ENCODE results near the gene SLC12A8. TPM values are rescaled to one million over a fixed set of nuclear protein-coding genes. Genes with fewer than 3 reads are reported as not detected.

Gene SLC12A8
- total RNA-seq, 6 experiments from 2014 or later, result 8.5 to 23.4 (median 20.3) TPM

DNA sequence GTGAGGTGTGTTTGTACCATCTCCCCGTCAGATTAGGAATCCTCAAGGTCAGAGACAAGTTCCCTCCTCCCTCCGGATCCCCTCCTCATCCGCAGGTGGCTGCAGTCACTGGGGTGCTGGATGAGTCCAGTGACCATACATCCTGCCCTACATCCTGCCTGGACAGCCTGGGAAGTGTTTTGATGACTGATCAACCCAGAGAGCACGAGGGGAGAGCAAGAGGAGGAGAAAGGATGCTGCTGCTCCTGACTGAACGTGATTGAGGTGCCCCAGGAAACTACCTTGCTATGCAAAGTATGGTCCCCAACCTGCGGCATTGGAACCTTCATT lies 65.1 kb downstream of the SLC12A8 start:
- no peak for DNase-seq
- TF ChIP-seq, protein P1, sequence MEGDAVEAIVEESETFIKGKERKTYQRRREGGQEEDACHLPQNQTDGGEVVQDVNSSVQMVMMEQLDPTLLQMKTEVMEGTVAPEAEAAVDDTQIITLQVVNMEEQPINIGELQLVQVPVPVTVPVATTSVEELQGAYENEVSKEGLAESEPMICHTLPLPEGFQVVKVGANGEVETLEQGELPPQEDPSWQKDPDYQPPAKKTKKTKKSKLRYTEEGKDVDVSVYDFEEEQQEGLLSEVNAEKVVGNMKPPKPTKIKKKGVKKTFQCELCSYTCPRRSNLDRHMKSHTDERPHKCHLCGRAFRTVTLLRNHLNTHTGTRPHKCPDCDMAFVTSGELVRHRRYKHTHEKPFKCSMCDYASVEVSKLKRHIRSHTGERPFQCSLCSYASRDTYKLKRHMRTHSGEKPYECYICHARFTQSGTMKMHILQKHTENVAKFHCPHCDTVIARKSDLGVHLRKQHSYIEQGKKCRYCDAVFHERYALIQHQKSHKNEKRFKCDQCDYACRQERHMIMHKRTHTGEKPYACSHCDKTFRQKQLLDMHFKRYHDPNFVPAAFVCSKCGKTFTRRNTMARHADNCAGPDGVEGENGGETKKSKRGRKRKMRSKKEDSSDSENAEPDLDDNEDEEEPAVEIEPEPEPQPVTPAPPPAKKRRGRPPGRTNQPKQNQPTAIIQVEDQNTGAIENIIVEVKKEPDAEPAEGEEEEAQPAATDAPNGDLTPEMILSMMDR (IDR thresholded peaks at IDR 0.05), result no peak
- no peak for TF ChIP-seq POLR2A (IDR thresholded peaks at IDR 0.05)
- WGBS (ENCODE audit: insufficient coverage, low coverage, low lambda C conversion rate, missing lambda C conversion rate), result 57% methylated on average over 5 of the region's 6 CpGs
- intact Hi-C loops (cut with DNase I), result no loop called here
- H3K27ac ChIP-seq, result peak overlapping the region; percentile 3 to 33 (median 21)
- ATAC-seq, result peak; percentile 9 to 50 (median 19)
- H3K36me3 ChIP-seq, result no peaks in the 10 kb centered on the region
- no peak overlapping the region for H3K4me3 ChIP-seq
- H3K9me3 ChIP-seq, result no peaks in the 10 kb centered on the region
- H3K27me3 ChIP-seq, result no peaks in the 10 kb centered on the region
- peaks cover 0 to 20% (median 5%) of the 10 kb centered on the region in 4 donors for H3K4me1 ChIP-seq

DNA sequence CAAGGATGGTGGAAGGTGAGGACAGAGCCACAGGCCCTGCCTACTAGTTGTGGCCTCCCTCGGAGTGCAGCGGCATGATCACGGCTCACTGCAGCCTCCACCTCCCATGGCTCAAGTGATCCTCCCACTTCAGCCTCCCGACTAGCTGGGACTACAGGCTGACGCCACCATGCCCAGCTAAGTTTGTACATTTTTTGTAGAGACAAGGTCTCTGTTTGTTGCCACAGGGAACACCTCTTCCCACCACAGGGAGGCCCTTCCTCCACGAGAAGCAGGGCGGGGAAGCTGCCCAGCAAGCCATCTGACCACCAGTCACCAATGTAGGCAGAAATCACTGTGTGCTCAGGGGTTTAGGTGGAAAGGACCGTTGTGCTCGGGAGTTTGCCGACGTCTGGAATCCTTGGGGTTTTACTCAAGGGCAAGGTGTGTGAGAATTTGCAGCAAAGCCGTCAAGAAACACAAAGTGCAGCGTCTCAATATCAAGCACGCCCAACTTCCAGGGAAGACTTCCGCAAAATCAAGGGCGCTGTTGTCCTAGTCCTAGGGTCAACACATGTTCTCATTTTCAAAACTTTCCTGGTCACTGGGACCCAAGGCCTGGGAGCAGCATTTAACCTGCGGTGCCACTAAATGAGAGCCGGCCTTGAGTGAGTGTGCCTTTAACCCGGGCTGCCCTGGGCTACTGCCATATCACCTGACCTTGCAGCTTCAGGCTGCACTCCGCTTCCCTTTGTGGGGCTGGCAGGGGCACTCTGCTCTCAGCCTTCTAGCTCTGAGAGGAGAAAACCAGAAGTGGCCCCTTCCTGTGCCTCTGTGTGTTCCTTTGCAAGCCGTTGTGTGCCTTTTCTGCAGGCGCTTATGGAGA lies 65.7 kb downstream of the SLC12A8 start:
- TF ChIP-seq, protein P1 (IDR thresholded peaks at IDR 0.05), result no peak
- no peak for TF ChIP-seq POLR2A (IDR thresholded peaks at IDR 0.05)
- Histone ChIP-seq H3K27me3 (no peaks in the 10 kb centered on the region), H3K9me3 (no peaks in the 10 kb centered on the region), H3K36me3 (no peaks in the 10 kb centered on the region), H3K27ac (peak overlapping the region in 2 of 3 donors; percentile 33 to 56), H3K4me1 (peaks cover 0 to 20% (median 5%) of the 10 kb centered on the region in 4 donors), H3K4me3 (no peak overlapping the region)
- WGBS (ENCODE audit: insufficient coverage, low coverage, low lambda C conversion rate, missing lambda C conversion rate), result 40% methylated on average over 1 of the region's 22 CpGs
- ATAC-seq, result peak; percentile 35 to 77 (median 64)
- intact Hi-C loops (cut with DNase I), result no loop called here
- DNase-seq, result peak; percentile 61 to 82 (median 68)

DNA sequence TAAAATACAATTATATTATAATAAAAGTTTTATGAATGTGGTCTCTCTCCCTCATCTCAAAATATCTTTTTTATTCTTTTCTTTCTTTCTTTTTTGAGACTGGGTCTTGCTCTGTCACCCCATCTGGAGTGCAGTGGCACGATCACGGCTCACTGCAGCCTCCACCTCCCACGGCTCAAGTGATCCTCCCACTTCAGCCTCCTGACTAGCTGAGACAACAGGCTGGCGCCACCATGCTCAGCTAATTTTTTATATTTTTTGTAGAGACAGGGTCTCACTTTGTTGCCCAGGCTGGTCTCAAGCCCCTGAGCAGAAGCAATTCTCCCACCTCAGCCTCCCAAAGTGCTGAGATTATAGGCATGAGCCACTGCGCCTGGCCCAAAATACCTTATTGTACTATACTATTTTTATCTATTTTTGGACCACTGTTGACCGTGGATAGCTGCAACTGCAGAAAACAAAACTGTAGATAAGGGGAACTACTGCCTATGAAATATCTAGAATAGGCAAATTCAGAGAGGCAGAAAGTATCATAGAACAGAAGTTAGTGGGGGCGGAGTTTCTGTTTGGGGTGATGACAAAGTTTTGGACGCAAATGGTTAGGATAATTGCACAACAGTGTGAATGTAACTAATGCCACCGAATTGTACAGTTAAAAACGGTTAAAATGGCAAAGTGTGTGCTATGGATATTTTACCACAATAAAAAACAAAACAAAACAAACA lies 66.6 kb downstream of the SLC12A8 start:
- intact Hi-C loops (cut with DNase I), result no loop called here
- no peak for TF ChIP-seq POLR2A (IDR thresholded peaks at IDR 0.05)
- TF ChIP-seq, protein P1 (IDR thresholded peaks at IDR 0.05), result no peak
- DNase-seq, result no peak
- Histone ChIP-seq H3K27ac (peak overlapping the region in 2 of 3 donors; percentile 33 to 56), H3K36me3 (no peaks in the 10 kb centered on the region), H3K4me3 (no peak overlapping the region), H3K4me1 (peaks cover 0 to 15% (median 5%) of the 10 kb centered on the region in 4 donors), H3K9me3 (no peaks in the 10 kb centered on the region), H3K27me3 (no peaks in the 10 kb centered on the region)
- ATAC-seq, result peak in 2 of 4 donors; percentile 8 to 14
- WGBS (ENCODE audit: insufficient coverage, low coverage, low lambda C conversion rate, missing lambda C conversion rate), result 64% methylated on average over 10 of the region's 10 CpGs

DNA sequence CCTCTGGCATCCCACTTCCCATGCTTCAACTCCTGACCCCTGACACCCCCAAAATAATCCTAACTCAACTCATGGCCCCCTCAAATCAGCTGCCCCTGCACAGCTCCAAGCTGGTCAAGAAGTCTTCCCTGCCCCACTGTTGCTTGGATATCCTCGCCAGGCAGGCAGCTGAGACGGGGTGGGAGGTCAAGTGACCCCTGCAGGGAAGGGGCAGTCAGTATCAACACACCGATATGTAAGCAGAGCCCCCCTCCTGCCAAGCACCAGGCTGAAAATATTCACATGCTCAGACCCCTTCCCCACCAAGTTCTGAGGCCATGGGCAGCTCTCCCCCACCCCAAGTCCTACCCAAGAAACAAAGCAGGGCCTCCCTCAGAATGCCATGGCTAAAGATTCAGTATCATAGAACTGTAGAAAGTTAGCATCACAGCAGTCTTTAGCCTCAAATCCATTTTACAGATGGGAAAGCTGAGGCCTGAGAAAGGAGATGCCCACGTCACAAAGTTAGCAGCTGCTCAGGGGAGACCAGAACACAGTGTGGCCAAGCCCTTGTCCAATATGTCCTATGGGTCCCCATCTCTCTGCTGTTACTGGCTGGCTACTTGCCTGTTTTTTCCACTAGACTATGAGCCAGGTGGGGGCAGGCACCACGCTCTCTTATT lies 67.8 kb downstream of the SLC12A8 start:
- intact Hi-C loops (cut with DNase I), result no loop called here
- 100% methylated on average over 2 of the region's 5 CpGs for WGBS (ENCODE audit: insufficient coverage, low coverage, low lambda C conversion rate, missing lambda C conversion rate)
- H3K36me3 ChIP-seq, result no peaks in the 10 kb centered on the region
- no peak for DNase-seq
- H3K9me3 ChIP-seq, result no peaks in the 10 kb centered on the region
- H3K4me3 ChIP-seq, result no peak overlapping the region
- TF ChIP-seq, protein P1 (IDR thresholded peaks at IDR 0.05), result no peak
- TF ChIP-seq POLR2A (IDR thresholded peaks at IDR 0.05), result no peak
- peaks cover 0 to 15% (median 5%) of the 10 kb centered on the region in 4 donors for H3K4me1 ChIP-seq
- ATAC-seq, result no peak
- no peaks in the 10 kb centered on the region for H3K27me3 ChIP-seq
- H3K27ac ChIP-seq, result no peak overlapping the region

All from right lobe of liver (tissue), 6 donors.